DOHH2 (cell line): Measurements from ENCODE around the gene FAM98A.
A peak's percentile ranks its signal among the peaks of the same experiment; 100 is the strongest.

Source experiments
- H3F3A ChIP-seq: fragments of 200-600 bp; sonication (generic), shearing (Covaris generic); 2 replicates; pipeline ENCODE4 v1.6.0; 2016; ENCODE audit warnings: antibody characterized with exemption, mild to moderate bottlenecking; ENCODE audit not compliant: control insufficient read depth, insufficient read depth
- H3K27ac ChIP-seq: fragments of 200-600 bp; sonication (generic); 2 replicates; pipeline ENCODE4 v1.5.1; 2014; ENCODE audit warnings: low read depth, mild to moderate bottlenecking, low read length, moderate library complexity
- H3K27me3 ChIP-seq: fragments of 200-600 bp; sonication (generic); 2 replicates; pipeline ENCODE4 v1.6.1; 2014; ENCODE audit warnings: mild to moderate bottlenecking, low read length, mixed read lengths; ENCODE audit not compliant: control insufficient read depth
- H3K36me3 ChIP-seq: fragments of 200-600 bp; sonication (generic); 2 replicates; pipeline ENCODE4 v1.6.1; 2014; ENCODE audit warnings: mild to moderate bottlenecking, low read length, moderate library complexity, mixed read lengths; ENCODE audit not compliant: control insufficient read depth
- H3K4me1 ChIP-seq: fragments of 200-600 bp; sonication (generic); 2 replicates; pipeline ENCODE4 v1.6.1; 2014; ENCODE audit warnings: mild to moderate bottlenecking, low read length, mixed read lengths; ENCODE audit not compliant: control insufficient read depth
- H3K4me2 ChIP-seq: fragments of 200-600 bp; sonication (generic); 2 replicates; pipeline ENCODE4 v1.6.0; 2014; ENCODE audit warnings: mild to moderate bottlenecking, low read length, moderate library complexity
- H3K4me3 ChIP-seq: fragments of 200-600 bp; sonication (generic); 2 replicates; pipeline ENCODE4 v1.5.1; 2014; ENCODE audit warnings: mild to moderate bottlenecking, low read length, mixed read lengths
- H3K79me2 ChIP-seq: fragments of 200-600 bp; sonication (generic); 2 replicates; pipeline ENCODE4 v1.6.1; 2014; ENCODE audit warnings: mild to moderate bottlenecking, low read length, mixed read lengths; ENCODE audit not compliant: control insufficient read depth
- H3K9me2 ChIP-seq: fragments of 200-600 bp; sonication (generic); replicated peaks from 2 replicates; pipeline ENCODE4 v1.6.1; 2014; ENCODE audit warnings: mild to moderate bottlenecking, low read length, mixed read lengths; ENCODE audit not compliant: control insufficient read depth
- H3K9me3 ChIP-seq: fragments of 200-600 bp; sonication (generic); 2 replicates; pipeline ENCODE4 v1.6.1; 2014; ENCODE audit warnings: antibody characterized with exemption, low read length, mixed read lengths; ENCODE audit not compliant: control insufficient read depth, insufficient read depth
- H4K20me1 ChIP-seq: fragments of 200-600 bp; sonication (generic); 2 replicates; pipeline ENCODE4 v1.6.0; 2014; ENCODE audit warnings: low read depth, mild to moderate bottlenecking, antibody characterized with exemption, low read length, moderate library complexity; ENCODE audit not compliant: control insufficient read depth, insufficient read depth
- EZH2phosphoT487 ChIP-seq: fragments of 200-600 bp; sonication (generic); IDR thresholded peaks from 2 replicates; pipeline ENCODE4 v1.6.1; 2017; ENCODE audit warnings: borderline replicate concordance, mild to moderate bottlenecking, antibody characterized with exemption, low read length, moderate library complexity, mixed read lengths
- TF ChIP-seq, protein P1 (sequence below): fragments of 200-600 bp; sonication (generic); IDR thresholded peaks from one replicate; pipeline ENCODE4 v1.5.1; 2014; ENCODE audit warnings: antibody characterized with exemption, mild to moderate bottlenecking, low read depth, low read length; ENCODE audit not compliant: poor library complexity, severe bottlenecking

Gene FAM98A

GRCh38 chr2:33586766-33587165 lies 12.3 kb downstream of the FAM98A start:
- Histone ChIP-seq H4K20me1 (no peaks in the 10 kb centered on the region), H3K4me3 (no peak overlapping the region), H3K4me1 (peaks cover 19% of the 10 kb centered on the region), H3K79me2 (peaks cover 10% of the 10 kb centered on the region; the same call in 1 of the 2 replicates), H3F3A (peaks cover 16% of the 10 kb centered on the region), H3K9me3 (no peaks in the 10 kb centered on the region), H3K27ac (no peak overlapping the region), H3K36me3 (peaks cover 94% of the 10 kb centered on the region), H3K27me3 (no peaks in the 10 kb centered on the region), H3K9me2 (no peaks in the 10 kb centered on the region), H3K4me2 (no peak overlapping the region)
- TF ChIP-seq, protein P1, sequence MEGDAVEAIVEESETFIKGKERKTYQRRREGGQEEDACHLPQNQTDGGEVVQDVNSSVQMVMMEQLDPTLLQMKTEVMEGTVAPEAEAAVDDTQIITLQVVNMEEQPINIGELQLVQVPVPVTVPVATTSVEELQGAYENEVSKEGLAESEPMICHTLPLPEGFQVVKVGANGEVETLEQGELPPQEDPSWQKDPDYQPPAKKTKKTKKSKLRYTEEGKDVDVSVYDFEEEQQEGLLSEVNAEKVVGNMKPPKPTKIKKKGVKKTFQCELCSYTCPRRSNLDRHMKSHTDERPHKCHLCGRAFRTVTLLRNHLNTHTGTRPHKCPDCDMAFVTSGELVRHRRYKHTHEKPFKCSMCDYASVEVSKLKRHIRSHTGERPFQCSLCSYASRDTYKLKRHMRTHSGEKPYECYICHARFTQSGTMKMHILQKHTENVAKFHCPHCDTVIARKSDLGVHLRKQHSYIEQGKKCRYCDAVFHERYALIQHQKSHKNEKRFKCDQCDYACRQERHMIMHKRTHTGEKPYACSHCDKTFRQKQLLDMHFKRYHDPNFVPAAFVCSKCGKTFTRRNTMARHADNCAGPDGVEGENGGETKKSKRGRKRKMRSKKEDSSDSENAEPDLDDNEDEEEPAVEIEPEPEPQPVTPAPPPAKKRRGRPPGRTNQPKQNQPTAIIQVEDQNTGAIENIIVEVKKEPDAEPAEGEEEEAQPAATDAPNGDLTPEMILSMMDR = no peak
- TF ChIP-seq EZH2phosphoT487 = no peak

- peak overlapping the region; percentile 29 for H3K27ac ChIP-seq
- no peaks in the 10 kb centered on the region for H3K9me2 ChIP-seq
- peaks cover 62% of the 10 kb centered on the region for H3K36me3 ChIP-seq
- peaks cover 16% of the 10 kb centered on the region for H3F3A ChIP-seq
- no peaks in the 10 kb centered on the region for H3K27me3 ChIP-seq
- 0 out of 2 replicates have a peak, but pooled peaks cover 4% of the 10 kb centered on the region for H3K79me2 ChIP-seq
- TF ChIP-seq, protein P1 = peak; percentile 79
- TF ChIP-seq EZH2phosphoT487 = no peak
- H3K4me1 ChIP-seq = peaks cover 23% of the 10 kb centered on the region
- peak overlapping the region; percentile 55 for H3K4me2 ChIP-seq
- H3K4me3 ChIP-seq = peak overlapping the region; percentile 28; the same call in 1 of the 2 replicates
- no peaks in the 10 kb centered on the region for H3K9me3 ChIP-seq
- H4K20me1 ChIP-seq = no peaks in the 10 kb centered on the region
Measured at GRCh38 chr2:33583194-33583938, 15.7 kb downstream of the FAM98A start.

DNA sequence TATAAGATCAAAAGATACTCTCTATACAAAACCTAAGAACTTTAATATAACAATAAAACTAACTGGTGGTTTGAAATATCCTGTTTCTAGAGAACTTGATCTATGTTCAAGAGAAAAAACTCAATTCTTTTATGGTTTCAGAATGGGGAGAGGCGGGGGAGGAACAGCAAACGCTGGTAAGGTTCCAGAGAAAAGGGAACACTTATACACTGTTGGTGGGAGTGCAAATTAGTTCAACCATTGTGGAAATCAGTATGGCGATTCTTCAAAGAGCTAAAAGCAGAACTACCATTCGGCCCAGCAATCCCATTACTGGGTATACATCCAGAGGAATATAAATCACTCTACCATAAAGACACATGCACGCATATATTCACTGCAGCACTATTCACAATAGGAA lies 17.2 kb downstream of the FAM98A start:
- Histone ChIP-seq H3K4me1 (peaks cover 27% of the 10 kb centered on the region), H3K9me3 (no peaks in the 10 kb centered on the region), H3F3A (peaks cover 18% of the 10 kb centered on the region), H3K4me2 (0 out of 2 replicates have a peak overlapping the region, but pooled peaks have one; percentile 55), H3K79me2 (0 out of 2 replicates have a peak, but pooled peaks cover 4% of the 10 kb centered on the region), H3K36me3 (peaks cover 47% of the 10 kb centered on the region), H3K27me3 (no peaks in the 10 kb centered on the region), H3K4me3 (no peak overlapping the region), H3K27ac (no peak overlapping the region), H4K20me1 (no peaks in the 10 kb centered on the region), H3K9me2 (no peaks in the 10 kb centered on the region)
- TF ChIP-seq EZH2phosphoT487 = no peak
- TF ChIP-seq, protein P1 = no peak
